GM21528 (cell line): Measurements from ENCODE around the gene SPTLC2.
A peak's percentile ranks its signal among the peaks of the same experiment; 100 is the strongest.

Source experiments
- ATAC-seq: cut with Tn5 transposase; IDR thresholded peaks from one replicate; pipeline ENCODE4 v1.9.1; 2021; ENCODE audit warnings: mild to moderate bottlenecking, moderate library complexity; ENCODE audit not compliant: unreplicated experiment, low FRiP score

The SPTLC2 gene

GRCh38 chr14:77625360-77625759 is 8.9 kb upstream of the SPTLC2 start:
- ATAC-seq = no peak

DNA sequence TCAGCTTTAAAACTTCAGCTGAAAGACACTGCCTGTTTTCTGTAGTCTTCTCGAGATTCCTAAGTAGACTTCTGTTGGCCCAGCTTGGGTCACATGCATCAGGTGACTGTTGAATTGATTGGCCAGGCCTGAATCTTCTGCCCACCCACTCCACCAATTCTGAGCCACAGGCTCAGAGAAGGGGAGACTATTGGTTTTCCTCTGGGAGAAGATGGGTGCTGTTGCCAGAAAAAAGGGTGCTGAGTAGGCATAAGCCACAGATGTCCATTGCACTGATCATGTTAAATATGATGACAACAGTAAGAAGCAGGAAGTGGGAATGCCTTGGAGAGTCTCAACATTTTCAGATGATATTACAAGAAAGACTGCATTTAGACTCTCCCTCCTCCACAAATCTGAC is 6.8 kb upstream of the SPTLC2 start:
- no peak for ATAC-seq

DNA sequence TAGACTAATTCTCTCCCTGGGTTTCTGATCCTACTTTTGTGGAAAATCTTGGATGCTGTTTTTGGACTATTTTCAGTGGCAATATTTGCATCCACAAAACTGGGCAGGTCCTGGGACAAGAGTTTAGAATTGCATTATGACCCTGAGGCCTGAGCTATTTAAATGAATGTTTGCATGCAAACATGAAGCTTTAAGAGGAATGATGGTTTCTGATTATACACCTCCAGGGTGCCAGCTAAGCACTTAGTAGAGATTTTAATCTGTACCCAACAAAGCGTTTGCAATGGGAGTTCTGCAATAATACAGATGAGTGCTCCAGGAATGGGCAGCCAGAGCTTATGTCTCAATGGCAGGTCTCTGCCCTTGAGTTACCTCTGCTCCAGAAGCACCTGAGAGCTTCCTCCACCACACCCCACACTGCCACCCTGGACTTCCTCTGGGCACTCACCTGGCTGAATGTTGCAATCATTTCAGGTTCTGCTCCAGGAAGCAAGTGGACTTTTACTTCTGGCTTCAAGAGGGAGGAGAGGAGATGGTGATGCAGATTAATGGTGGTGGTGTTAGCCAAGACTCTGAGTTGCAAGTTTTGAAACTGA is 6.0 kb upstream of the SPTLC2 start:
- no peak for ATAC-seq

GRCh38 chr14:77620222-77620870 is 3.9 kb upstream of the SPTLC2 start:
- ATAC-seq = no peak

- no peak for ATAC-seq
Measured at GRCh38 chr14:77618381-77618970, 2.0 kb upstream of the SPTLC2 start.

- ATAC-seq = peak; percentile 23
Measured at GRCh38 chr14:77616133-77616453, 344 bp downstream of the SPTLC2 start.

GRCh38 chr14:77615361-77616132 is 890 bp downstream of the SPTLC2 start:
- ATAC-seq = no peak

GRCh38 chr14:77613201-77613600 is 3.2 kb downstream of the SPTLC2 start:
- ATAC-seq = no peak

GRCh38 chr14:77612011-77612620 is 4.3 kb downstream of the SPTLC2 start:
- ATAC-seq = no peak

- no peak for ATAC-seq
Measured at GRCh38 chr14:77610553-77610952, 5.9 kb downstream of the SPTLC2 start.

DNA sequence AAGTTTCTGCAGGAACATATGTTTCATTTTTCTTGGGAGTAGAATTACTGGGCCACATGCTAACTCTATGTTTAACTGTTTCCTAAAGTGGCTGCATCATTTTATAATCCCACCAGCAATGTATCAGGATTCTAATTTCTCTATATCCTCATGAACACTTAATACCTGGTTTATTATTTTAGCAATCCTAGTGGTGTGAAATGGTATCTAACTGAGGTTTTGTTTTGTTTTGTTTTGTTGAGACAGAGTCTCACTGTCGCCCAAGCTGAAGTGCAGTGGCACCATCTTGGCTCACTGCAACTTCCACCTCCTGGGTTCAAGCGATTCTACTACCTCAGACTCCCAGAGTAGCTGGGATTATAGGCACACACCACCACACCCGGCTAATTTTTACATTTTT is 6.5 kb downstream of the SPTLC2 start:
- ATAC-seq = no peak

GRCh38 chr14:77607741-77608302 is 8.6 kb downstream of the SPTLC2 start:
- ATAC-seq = no peak

DNA sequence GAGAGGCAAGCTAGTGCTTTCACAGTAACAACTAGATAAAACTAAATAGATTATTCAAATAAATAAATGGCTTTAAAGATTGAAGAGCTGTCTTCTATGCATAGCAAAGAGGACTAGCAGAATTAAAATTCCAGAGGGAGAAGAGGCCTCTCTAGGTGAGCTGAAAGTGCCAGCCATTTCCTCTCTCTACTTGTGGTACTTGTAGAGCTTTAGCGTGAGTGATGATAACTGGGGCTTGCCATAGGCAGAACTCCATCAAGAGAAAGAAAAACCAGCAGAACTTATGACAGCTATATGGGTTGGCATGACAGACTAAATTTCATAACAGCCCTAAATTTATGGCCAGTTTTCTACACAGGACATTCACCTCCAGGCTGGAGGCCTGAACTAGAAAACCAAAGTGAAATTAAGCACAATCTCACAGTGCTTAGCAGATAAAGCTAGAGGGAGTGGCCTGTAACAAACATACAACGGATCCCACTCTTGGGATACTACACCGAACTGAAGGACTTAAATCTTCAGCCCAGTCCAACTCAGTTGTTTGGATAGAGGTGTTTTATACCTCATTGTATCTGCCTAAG is 11.0 kb downstream of the SPTLC2 start:
- ATAC-seq = no peak

- no peak for ATAC-seq
Measured at GRCh38 chr14:77603654-77604255, 12.7 kb downstream of the SPTLC2 start.

GRCh38 chr14:77603031-77603430 is 13.4 kb downstream of the SPTLC2 start:
- no peak for ATAC-seq

DNA sequence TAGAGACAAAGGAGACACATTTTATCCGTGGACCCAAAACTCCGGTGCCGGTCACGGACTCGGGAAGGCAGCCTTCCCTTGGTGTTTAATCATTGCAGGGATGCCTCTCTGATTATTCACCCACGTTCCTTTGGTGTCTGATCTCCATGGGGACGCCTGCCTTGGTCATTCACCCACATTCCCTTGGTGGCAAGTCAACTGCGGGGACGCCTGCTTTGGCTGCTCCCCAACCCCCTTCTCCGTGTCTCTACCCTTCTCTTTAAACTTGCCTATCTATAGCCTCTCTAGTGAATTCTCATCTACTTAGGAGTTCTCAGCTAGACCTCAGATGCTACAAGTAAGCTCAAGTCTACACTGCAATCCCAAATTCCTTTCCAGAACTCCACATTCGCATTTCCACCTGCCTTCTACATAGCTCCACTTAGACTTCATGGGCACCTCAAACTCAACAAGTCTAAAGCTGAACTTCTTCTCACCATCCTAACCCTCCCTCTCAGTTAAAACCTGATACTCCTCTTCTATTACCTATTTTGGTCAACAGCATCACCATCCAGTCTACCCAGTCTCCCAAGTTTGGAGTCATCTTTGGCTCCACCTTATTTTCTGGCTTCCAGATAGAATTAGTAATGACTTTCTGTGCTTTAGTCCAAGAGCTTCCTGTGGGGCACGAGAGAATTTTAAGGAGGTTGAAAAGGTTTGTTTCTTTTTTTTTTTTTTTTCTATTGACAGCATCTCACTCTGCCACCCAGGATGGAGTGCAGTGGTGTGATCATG is 14.4 kb downstream of the SPTLC2 start:
- ATAC-seq = no peak

GRCh38 chr14:77599889-77600288 is 16.5 kb downstream of the SPTLC2 start:
- no peak for ATAC-seq

- ATAC-seq = no peak
Measured at GRCh38 chr14:77598366-77599070, 17.9 kb downstream of the SPTLC2 start.

- peak; percentile 61 for ATAC-seq
Measured at GRCh38 chr14:77593501-77593961, 22.9 kb downstream of the SPTLC2 start.
